Activated effector memory CD4-positive, alpha-beta T cell treated with Interleukin-2 at 50 U/mL for 16 hours (primary cell): ENCODE data around the gene RFTN1.
"Not testable (repeated sequence)": the region's sequence is repeated elsewhere in the genome, so short reads cannot be mapped to it uniquely, and the experiment has no call there.

ENCODE experiments used
- DNase-seq: peaks from one replicate; pipeline ENCODE4 v3.0.0-alpha.2; 2020

Gene RFTN1

GRCh38 chr3:16317561-16317945 is 195.9 kb downstream of the RFTN1 start:
- DNase-seq, result no peak

- DNase-seq, result no peak
Measured at GRCh38 chr3:16316847-16317560, 196.5 kb downstream of the RFTN1 start.

- DNase-seq, result no peak
Measured at GRCh38 chr3:16316396-16316795, 197.1 kb downstream of the RFTN1 start.

- no peak for DNase-seq
Measured at GRCh38 chr3:16315623-16316022, 197.9 kb downstream of the RFTN1 start.

- DNase-seq, result no peak
Measured at GRCh38 chr3:16313886-16314645, 199.4 kb downstream of the RFTN1 start.

GRCh38 chr3:16311960-16312451 is 201.5 kb downstream of the RFTN1 start:
- DNase-seq, result peak; percentile 52

GRCh38 chr3:16310486-16310885 is 203.0 kb downstream of the RFTN1 start:
- DNase-seq, result not testable (repeated sequence)

- DNase-seq, result no peak
Measured at GRCh38 chr3:16309558-16309957, 203.9 kb downstream of the RFTN1 start.

- no peak for DNase-seq
Measured at GRCh38 chr3:16308727-16309126, 204.8 kb downstream of the RFTN1 start.

GRCh38 chr3:16307832-16308531 is 205.5 kb downstream of the RFTN1 start:
- DNase-seq, result no peak

GRCh38 chr3:16305111-16305541 is 208.4 kb downstream of the RFTN1 start:
- DNase-seq, result no peak

GRCh38 chr3:16304061-16305010 is 209.2 kb downstream of the RFTN1 start:
- no peak for DNase-seq

- DNase-seq, result no peak
Measured at GRCh38 chr3:16303037-16303575, 210.4 kb downstream of the RFTN1 start.

GRCh38 chr3:16302082-16302631 is 211.3 kb downstream of the RFTN1 start:
- DNase-seq, result no peak

GRCh38 chr3:16301507-16301906 is 212.0 kb downstream of the RFTN1 start:
- DNase-seq, result no peak

- DNase-seq, result peak; percentile 53
Measured at GRCh38 chr3:16300881-16301359, 212.6 kb downstream of the RFTN1 start.

GRCh38 chr3:16300307-16300706 is 213.2 kb downstream of the RFTN1 start:
- DNase-seq, result no peak

- DNase-seq, result no peak
Measured at GRCh38 chr3:16299746-16300145, 213.8 kb downstream of the RFTN1 start.

GRCh38 chr3:16298891-16299290 is 214.6 kb downstream of the RFTN1 start:
- no peak for DNase-seq

GRCh38 chr3:16297997-16298885 is 215.3 kb downstream of the RFTN1 start:
- DNase-seq, result no peak
